Type B pancreatic cell (in vitro differentiated cells): ENCODE results near the gene ESRRA. TPM values are rescaled to one million over a fixed set of nuclear protein-coding genes. Genes with fewer than 3 reads are reported as not detected.
"Not testable (repeated sequence)": the region's sequence is repeated elsewhere in the genome, so short reads cannot be mapped to it uniquely, and the experiment has no call there.

Experiments
- DNase-seq: peaks from one replicate; pipeline ENCODE4 v3.0.0; 2021; ENCODE audit warnings: mixed read lengths; ENCODE audit not compliant: unreplicated experiment; ENCODE audit errors: extremely low spot score
- H3K27ac Mint-ChIP-seq: 2 replicates; pipeline ENCODE4 v1.8.0; 2021; ENCODE audit warnings: mild to moderate bottlenecking, mixed read lengths
- H3K27me3 Mint-ChIP-seq: 2 replicates; pipeline ENCODE4 v1.8.0; 2021; ENCODE audit warnings: mixed read lengths
- H3K36me3 Mint-ChIP-seq: 2 replicates; pipeline ENCODE4 v1.8.0; 2021; ENCODE audit warnings: mixed read lengths
- H3K4me1 Mint-ChIP-seq: one replicate; pipeline ENCODE4 v1.8.0; 2021; ENCODE audit warnings: mixed read lengths; ENCODE audit not compliant: unreplicated experiment
- H3K4me3 Mint-ChIP-seq: 2 replicates; pipeline ENCODE4 v1.8.0; 2021; ENCODE audit warnings: mild to moderate bottlenecking, mixed read lengths
- H3K9me3 Mint-ChIP-seq: 2 replicates; pipeline ENCODE4 v1.8.0; 2021; ENCODE audit warnings: mixed read lengths
- CTCF ChIP-seq: fragments of 200-600 bp; sonication (generic); conservative IDR thresholded peaks from 2 replicates; pipeline ENCODE4 v1.5.0; 2021; ENCODE audit warnings: antibody characterized with exemption, mild to moderate bottlenecking
- total RNA-seq: library from RNA; stranded (reverse); gene quantifications from 2 replicates; pipeline ENCODE4 v1.2.1, GENCODE V29; 2021; ENCODE audit warnings: low replicate concordance

ESRRA gene
- total RNA-seq, 1 donor from 2014 or later: 41.7 TPM

DNA sequence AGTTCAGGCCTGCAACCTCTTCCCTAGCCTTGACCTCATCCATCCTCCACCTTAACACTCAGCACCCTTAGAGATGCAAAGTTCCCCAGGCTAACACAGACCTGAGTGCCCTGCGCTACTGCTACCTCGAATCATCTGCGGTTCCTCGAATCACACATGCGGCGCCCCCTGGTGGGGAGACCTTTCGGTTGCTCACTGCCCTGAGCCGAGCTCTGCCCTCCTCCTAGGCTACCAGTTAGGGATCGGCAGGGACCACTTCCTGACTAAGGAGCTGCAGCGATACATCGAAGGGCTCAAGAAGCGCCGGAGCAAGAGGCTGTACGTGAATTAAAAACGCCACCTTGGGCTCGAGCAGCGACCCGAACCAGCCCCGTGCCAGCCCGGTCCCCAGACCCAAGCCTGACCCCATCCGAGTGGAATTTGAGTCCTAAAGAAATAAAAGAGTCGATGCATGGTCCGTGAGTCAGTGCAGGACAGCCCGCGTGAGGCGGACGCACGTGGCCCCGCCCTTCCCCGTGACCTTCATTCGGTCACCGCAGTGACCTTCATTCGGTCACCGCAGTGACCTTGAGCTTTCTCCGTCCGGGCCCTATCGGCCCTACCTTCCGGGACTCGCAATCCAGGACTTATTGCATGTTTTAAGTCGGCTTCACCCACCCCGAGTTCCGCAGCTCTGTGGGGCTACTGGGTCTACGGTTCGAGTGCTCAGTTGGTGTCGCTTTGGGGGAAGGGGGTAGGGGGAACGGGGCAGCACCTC lies 830 bp upstream of the ESRRA start:
- H3K4me3 Mint-ChIP-seq: peak overlapping the region; percentile 93
- peak; percentile 96 for TF ChIP-seq CTCF
- H3K9me3 Mint-ChIP-seq: no peaks in the 10 kb centered on the region
- DNase-seq: peak; percentile 95
- H3K27ac Mint-ChIP-seq: peak overlapping the region; percentile 99
- H3K36me3 Mint-ChIP-seq: no peaks in the 10 kb centered on the region
- H3K27me3 Mint-ChIP-seq: peaks cover 21% of the 10 kb centered on the region
- peaks cover 20% of the 10 kb centered on the region for H3K4me1 Mint-ChIP-seq

GRCh38 chr11:64305691-64306562 lies 603 bp downstream of the ESRRA start:
- peak overlapping the region; percentile 92 for H3K27ac Mint-ChIP-seq
- H3K9me3 Mint-ChIP-seq: no peaks in the 10 kb centered on the region
- H3K4me3 Mint-ChIP-seq: peak overlapping the region; percentile 96
- H3K4me1 Mint-ChIP-seq: peaks cover 19% of the 10 kb centered on the region
- H3K36me3 Mint-ChIP-seq: no peaks in the 10 kb centered on the region
- peak; percentile 60 for TF ChIP-seq CTCF
- peaks cover 7% of the 10 kb centered on the region for H3K27me3 Mint-ChIP-seq
- no peak for DNase-seq

DNA sequence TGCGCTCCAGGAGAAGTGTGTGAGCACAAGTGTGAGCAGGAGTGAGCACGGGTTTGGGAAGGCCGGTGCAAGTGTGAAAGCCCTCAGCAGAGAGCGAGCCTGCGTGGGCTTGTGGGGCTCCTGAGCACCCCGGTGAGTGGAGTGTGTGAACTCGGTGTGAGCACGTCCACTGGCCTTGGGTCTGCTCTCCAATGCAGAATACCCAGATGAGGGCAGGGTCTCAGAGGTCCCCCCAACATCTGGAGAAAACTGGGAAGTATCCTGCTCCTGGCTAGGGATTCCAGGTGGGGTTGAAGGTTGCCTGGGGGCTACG lies 1.2 kb downstream of the ESRRA start:
- TF ChIP-seq CTCF: no peak
- no peaks in the 10 kb centered on the region for H3K36me3 Mint-ChIP-seq
- peak overlapping the region; percentile 92 for H3K27ac Mint-ChIP-seq
- H3K4me1 Mint-ChIP-seq: peaks cover 21% of the 10 kb centered on the region
- peaks cover 4% of the 10 kb centered on the region for H3K27me3 Mint-ChIP-seq
- no peak for DNase-seq
- H3K9me3 Mint-ChIP-seq: no peaks in the 10 kb centered on the region
- peak overlapping the region; percentile 96 for H3K4me3 Mint-ChIP-seq

DNA sequence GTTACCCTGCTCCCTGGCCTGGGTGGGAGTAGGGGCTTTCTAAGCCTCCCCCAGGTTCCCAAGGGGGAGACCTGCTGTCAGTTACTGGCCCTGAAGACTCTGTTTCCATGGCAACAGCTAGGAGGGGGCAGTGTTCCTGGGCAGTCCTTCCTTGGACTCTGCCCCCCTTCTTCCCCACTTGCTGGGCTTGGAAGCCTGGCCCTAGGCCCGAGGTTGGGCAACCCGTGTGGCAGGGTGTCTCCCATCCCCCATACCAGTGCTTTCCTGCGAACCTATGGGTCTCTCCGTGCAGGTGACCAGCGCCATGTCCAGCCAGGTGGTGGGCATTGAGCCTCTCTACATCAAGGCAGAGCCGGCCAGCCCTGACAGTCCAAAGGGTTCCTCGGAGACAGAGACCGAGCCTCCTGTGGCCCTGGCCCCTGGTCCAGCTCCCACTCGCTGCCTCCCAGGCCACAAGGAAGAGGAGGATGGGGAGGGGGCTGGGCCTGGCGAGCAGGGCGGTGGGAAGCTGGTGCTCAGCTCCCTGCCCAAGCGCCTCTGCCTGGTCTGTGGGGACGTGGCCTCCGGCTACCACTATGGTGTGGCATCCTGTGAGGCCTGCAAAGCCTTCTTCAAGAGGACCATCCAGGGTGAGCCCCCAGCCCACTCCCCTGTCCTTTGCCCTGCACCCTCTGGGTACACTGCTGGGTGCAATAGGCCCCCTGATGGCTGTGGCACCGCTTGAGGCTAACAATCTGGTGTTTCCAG lies 1.7 kb downstream of the ESRRA start:
- H3K4me3 Mint-ChIP-seq: peak overlapping the region; percentile 96
- peaks cover under 1% of the 10 kb centered on the region for H3K27me3 Mint-ChIP-seq
- peaks cover 21% of the 10 kb centered on the region for H3K4me1 Mint-ChIP-seq

DNA sequence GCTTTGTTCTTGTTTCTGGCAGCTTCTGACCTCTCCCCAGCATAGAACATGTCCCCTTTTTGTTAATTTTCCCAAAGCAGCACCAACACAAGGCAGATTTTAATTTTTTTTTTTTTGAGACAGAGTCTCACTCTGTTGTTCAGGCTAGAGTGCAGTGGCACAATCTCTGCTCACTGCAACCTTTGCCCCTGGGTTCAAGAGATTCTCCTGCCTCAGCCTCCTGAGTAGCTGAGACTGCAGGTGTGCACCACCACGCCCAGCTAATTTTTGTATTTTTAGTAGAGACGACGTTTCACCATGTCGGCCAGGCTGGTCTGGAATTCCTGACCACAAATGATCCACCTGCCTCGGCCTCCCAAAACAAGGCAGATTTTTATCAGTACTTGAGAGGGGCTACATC lies 2.5 kb downstream of the ESRRA start:
- not testable (repeated sequence) for DNase-seq, H3K27me3 Mint-ChIP-seq, H3K36me3 Mint-ChIP-seq, H3K9me3 Mint-ChIP-seq
- Mint-ChIP-seq H3K4me3 (peak overlapping the region; percentile 18), H3K4me1 (peaks cover 21% of the 10 kb centered on the region), H3K27ac (peak overlapping the region; percentile 26)

More for the DNA sequence above, 1.7 kb downstream of the ESRRA start:
- no peak for DNase-seq
- Mint-ChIP-seq H3K36me3 (no peaks in the 10 kb centered on the region), H3K9me3 (no peaks in the 10 kb centered on the region), H3K27ac (no peak overlapping the region)
- TF ChIP-seq CTCF: no peak
